PFSK-1 (cell line): ENCODE results near the gene ERCC2.

Experiments used
- POLR2AphosphoS5 ChIP-seq: IDR thresholded peaks from 2 replicates; pipeline ENCODE4 v1.6.1; 2012; ENCODE audit warnings: low read depth, mild to moderate bottlenecking, control low read depth, low read length, moderate library complexity
- REST ChIP-seq, 2 experiments: IDR thresholded peaks; 2 replicates each; pipeline versions ENCODE4 v1.6.1 to v1.8.0; 2011 to 2012; ENCODE audit warnings: low read depth in 2 of 2, low read length in 2 of 2, control low read depth in 1 of 2, inconsistent platforms in 1 of 2, mild to moderate bottlenecking in 1 of 2, moderate library complexity in 1 of 2; ENCODE audit not compliant: insufficient read depth in 1 of 2

GRCh38 chr19:45304141-45304926 lies 66.0 kb downstream of the ERCC2 start:
- TF ChIP-seq REST (IDR thresholded peaks at IDR 0.05; ENCODE audit: insufficient read depth in 1 of 2, low read depth in 2 of 2, low read length in 2 of 2) (no peak), POLR2AphosphoS5 (no peak)
